PC-3 (cell line): ENCODE data around the gene MMP15. TPM values are rescaled to one million over a fixed set of nuclear protein-coding genes. Genes with fewer than 3 reads are reported as not detected.

Experiments used
- ATAC-seq: fragments of 200-7000 bp; cut with Tn5 transposase; 2 replicates; pipeline ENCODE4 v1.9.1; 2020; ENCODE audit warnings: mild to moderate bottlenecking, moderate library complexity
- BruUV-seq: library from RNA; stranded (reverse); fragments of 400-500 nt; replicated peaks from 2 replicates; lab custom pipeline; 2021; lab: Mats Ljungman, UMichigan
- CTCF ChIA-PET: fragments of 300-600 bp; sonication (Branson Sonifier 250); formaldehyde crosslinking; loops from one replicate; lab custom pipeline; 2022; ENCODE audit warnings: antibody characterized with exemption; lab: Charles Lee
- POLR2A ChIA-PET: fragments of 300-600 bp; sonication (Branson Sonifier 250); formaldehyde crosslinking; loops from one replicate; lab custom pipeline; 2022; ENCODE audit warnings: antibody characterized with exemption; ENCODE audit not compliant: unreplicated experiment; lab: Charles Lee
- DNase-seq: peaks from one replicate; pipeline ENCODE4 v3.0.0-alpha.2; 2015
- H2AFZ ChIP-seq: fragments of 300-600 bp; sonication (generic); 2 replicates; pipeline ENCODE4 v1.6.0; 2016; ENCODE audit warnings: antibody characterized with exemption, low read length
- H3F3A ChIP-seq: fragments of 300-600 bp; sonication (generic); one replicate; pipeline ENCODE4 v1.6.0; 2017; ENCODE audit warnings: antibody characterized with exemption, low read length, control low read depth, mild to moderate bottlenecking; ENCODE audit not compliant: unreplicated experiment
- H3K27ac ChIP-seq: fragments of 300-600 bp; sonication (generic); 2 replicates; pipeline ENCODE4 v1.5.1; 2016; ENCODE audit warnings: mild to moderate bottlenecking, low read length
- H3K27me3 ChIP-seq: fragments of 300-600 bp; sonication (generic); 2 replicates; pipeline ENCODE4 v1.6.1; 2016; ENCODE audit warnings: low read length, mixed read lengths
- H3K36me3 ChIP-seq: fragments of 300-600 bp; sonication (generic); 2 replicates; pipeline ENCODE4 v1.6.1; 2016; ENCODE audit warnings: low read depth, mixed run types, low read length, mixed read lengths
- H3K4me1 ChIP-seq: fragments of 300-600 bp; sonication (generic); 2 replicates; pipeline ENCODE4 v1.5.1; 2016; ENCODE audit warnings: low read length; ENCODE audit not compliant: insufficient read depth
- H3K4me2 ChIP-seq: fragments of 300-600 bp; sonication (generic); 2 replicates; pipeline ENCODE4 v1.6.0; 2016; ENCODE audit warnings: low read length
- H3K4me3 ChIP-seq: fragments of 300-600 bp; sonication (generic); 2 replicates; pipeline ENCODE4 v1.5.1; 2016; ENCODE audit warnings: mild to moderate bottlenecking, low read length, mixed read lengths
- H3K79me2 ChIP-seq: fragments of 300-600 bp; sonication (generic); 2 replicates; pipeline ENCODE4 v1.6.1; 2017; ENCODE audit warnings: low read length, mixed read lengths
- H3K9ac ChIP-seq: fragments of 300-600 bp; sonication (generic); 2 replicates; pipeline ENCODE4 v1.6.0; 2016; ENCODE audit warnings: mild to moderate bottlenecking, low read length
- H3K9me2 ChIP-seq: fragments of 300-600 bp; sonication (generic); replicated peaks from 2 replicates; pipeline ENCODE4 v1.6.1; 2016; ENCODE audit warnings: mixed run types, low read length, mixed read lengths
- H3K9me3 ChIP-seq: fragments of 300-600 bp; sonication (generic); 2 replicates; pipeline ENCODE4 v1.6.1; 2016; ENCODE audit warnings: low read length, mixed read lengths
- H4K20me1 ChIP-seq: fragments of 300-600 bp; sonication (generic); 2 replicates; pipeline ENCODE4 v1.6.1; 2016; ENCODE audit warnings: low read length, mixed read lengths
- EZH2 ChIP-seq: fragments of 300-600 bp; sonication (generic); IDR thresholded peaks from one replicate; pipeline ENCODE4 v1.6.1; 2017; ENCODE audit warnings: antibody characterized with exemption, mild to moderate bottlenecking, low read length; ENCODE audit not compliant: unreplicated experiment
- EZH2phosphoT487 ChIP-seq: fragments of 300-600 bp; sonication (generic); IDR thresholded peaks from 2 replicates; pipeline ENCODE4 v1.6.1; 2018; ENCODE audit warnings: mild to moderate bottlenecking, antibody characterized with exemption, low read length, borderline replicate concordance
- intact Hi-C: fragments of 100-400 bp; cut with micrococcal nuclease; formaldehyde crosslinking; loops from 2 replicates; pipeline ENCODE4 v1.9.0; 2023
- total RNA-seq: library from RNA; depleted of rRNA; stranded (reverse); fragments of >200 nt; gene quantifications from 2 replicates; pipeline ENCODE4 v1.2.3, GENCODE V29; 2014
- TF ChIP-seq, protein P1 (sequence below): fragments of 300-600 bp; sonication (generic); conservative IDR thresholded peaks from 2 replicates; pipeline ENCODE4 v1.5.1; 2017; ENCODE audit warnings: antibody characterized with exemption, low read depth, mild to moderate bottlenecking, low read length

MMP15 gene
- total RNA-seq, 1 experiment from 2014 or later, result 6.3 TPM

DNA sequence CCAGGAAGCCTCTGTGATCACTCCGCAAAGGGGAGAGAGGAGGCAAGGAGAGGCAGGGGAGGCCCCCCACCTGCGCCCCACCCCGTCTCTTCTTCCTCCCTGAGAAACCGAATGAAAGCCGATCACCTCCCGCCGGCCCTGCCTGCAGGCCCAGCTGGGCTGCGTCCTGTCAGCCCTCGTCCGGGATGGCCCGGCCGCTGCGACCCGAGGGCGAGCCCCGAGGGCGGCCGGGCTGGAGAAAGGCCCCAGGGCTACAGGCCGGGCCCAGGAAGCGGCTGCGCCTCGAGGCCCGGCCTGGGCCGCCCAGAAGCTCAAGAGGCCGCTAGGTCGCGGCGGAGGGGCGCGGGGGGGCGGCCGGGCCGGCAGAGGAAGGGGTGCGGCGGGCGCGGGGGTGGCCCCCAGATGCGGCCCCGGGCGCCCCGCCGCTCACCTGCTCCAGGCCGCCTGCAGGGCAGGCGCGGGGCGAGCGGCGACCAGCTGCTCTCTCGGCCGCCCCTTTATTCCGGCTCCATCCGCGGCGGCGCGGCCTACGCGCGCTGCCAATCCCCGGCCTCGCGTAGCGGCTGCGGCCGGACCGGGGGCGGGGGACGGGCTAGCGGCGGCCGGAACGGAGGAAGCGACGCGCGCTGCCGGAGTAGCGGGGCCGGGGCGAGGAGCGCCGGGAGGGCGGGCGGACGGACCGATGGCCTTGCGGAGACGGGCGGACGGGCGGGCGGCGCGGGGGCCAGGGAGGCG, 25.4 kb upstream of the MMP15 start, which contains the start of gene ZNF319:
Gene ZNF319, minus strand, starts transcription at position 702 of the 735 bp plus-strand sequence. CDS start 2,407 bp downstream, outside the sequence.
- Histone ChIP-seq H3K9ac (peak within 1 kb of the TSS; percentile 74), H3K9me3 (no peaks in the 10 kb centered on the region), H3K27me3 (no peaks in the 10 kb centered on the region), H3K4me2 (peak within 1 kb of the TSS; percentile 98), H3K27ac (peak within 1 kb of the TSS; percentile 41; the same call in 1 of the 2 replicates), H3K4me3 (peak within 1 kb of the TSS; percentile 94), H3K4me1 (peaks cover 18% of the 10 kb centered on the region), H3K36me3 (no peaks in the 10 kb centered on the region), H3F3A (no peaks in the 10 kb centered on the region), H3K79me2 (no peaks in the 10 kb centered on the region), H2AFZ (peak within 1 kb of the TSS; percentile 82), H3K9me2 (no peaks in the 10 kb centered on the region), H4K20me1 (no peaks in the 10 kb centered on the region)
- POLR2A ChIA-PET, result no interaction called here
- ATAC-seq (peak; percentile 3), DNase-seq (no peak)
- intact Hi-C loops, result loop anchor here (2.0 to 10.0 kb wide), 4 partner anchors 195 to 423 kb away; partner anchors contain the start of gene KIFC3
- BruUV-seq, result no TSS peak
- CTCF ChIA-PET, result interaction anchor here (0.6 to 0.8 kb wide), 2 partner anchors 122 to 198 kb away, joined by 3 to 4 read pairs; partner anchors contain the start of gene KIFC3
- no peak for TF ChIP-seq EZH2
- TF ChIP-seq, protein P1, sequence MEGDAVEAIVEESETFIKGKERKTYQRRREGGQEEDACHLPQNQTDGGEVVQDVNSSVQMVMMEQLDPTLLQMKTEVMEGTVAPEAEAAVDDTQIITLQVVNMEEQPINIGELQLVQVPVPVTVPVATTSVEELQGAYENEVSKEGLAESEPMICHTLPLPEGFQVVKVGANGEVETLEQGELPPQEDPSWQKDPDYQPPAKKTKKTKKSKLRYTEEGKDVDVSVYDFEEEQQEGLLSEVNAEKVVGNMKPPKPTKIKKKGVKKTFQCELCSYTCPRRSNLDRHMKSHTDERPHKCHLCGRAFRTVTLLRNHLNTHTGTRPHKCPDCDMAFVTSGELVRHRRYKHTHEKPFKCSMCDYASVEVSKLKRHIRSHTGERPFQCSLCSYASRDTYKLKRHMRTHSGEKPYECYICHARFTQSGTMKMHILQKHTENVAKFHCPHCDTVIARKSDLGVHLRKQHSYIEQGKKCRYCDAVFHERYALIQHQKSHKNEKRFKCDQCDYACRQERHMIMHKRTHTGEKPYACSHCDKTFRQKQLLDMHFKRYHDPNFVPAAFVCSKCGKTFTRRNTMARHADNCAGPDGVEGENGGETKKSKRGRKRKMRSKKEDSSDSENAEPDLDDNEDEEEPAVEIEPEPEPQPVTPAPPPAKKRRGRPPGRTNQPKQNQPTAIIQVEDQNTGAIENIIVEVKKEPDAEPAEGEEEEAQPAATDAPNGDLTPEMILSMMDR, result no peak
- TF ChIP-seq EZH2phosphoT487, result no peak

DNA sequence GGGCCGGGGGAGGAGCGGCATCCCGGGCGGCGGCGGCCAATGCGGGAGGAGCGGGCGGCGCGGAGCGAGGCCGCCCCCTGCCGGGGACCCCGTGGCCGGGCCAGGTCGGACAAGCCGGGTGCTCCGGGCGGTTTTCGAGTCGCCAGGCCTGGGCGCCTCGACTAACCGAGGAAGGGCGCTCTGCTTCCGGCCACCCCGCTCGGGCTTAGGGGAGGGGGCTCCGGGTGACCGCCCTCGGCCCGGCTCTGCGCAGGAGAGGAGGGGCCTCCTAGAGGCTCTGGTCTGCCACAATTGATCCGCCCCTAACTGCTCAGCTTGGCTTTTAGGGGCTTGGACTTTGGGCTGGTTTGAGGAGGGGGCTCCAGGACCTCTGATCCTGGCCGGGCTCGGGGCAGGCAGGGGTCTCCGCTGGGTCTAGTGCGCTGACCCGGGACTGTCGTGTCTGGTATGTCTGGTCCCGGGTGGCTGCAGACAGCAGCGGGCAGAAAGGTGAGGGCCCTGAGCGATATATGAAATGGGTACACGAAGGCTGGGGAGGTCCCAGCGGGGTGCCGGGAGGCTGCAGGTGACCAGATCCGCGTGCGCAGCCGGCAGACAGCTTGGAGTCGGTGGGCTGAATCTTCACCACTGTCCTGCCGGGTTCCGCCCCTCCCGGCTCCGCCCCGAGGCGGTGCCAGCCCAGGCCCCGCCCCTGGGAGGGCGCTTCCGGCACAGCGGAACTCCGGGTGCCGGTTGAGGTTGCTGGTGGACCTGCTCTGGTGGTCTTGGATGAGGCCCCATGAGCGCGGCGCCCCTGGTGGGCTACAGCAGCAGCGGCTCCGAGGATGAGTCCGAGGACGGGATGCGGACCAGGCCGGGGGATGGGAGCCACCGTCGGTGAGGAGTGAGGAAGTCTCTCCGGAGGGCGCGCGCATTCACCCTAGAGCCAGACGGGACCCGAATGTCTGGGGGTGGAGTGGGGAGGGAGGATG, 24.6 kb upstream of the MMP15 start, which contains the start of gene USB1:
Gene USB1, plus strand, starts transcription at position 702 of the 971 bp plus-strand sequence. Its CDS starts 77 bp downstream, at position 779.
- H3K4me3 ChIP-seq, result peak within 1 kb of the TSS; percentile 94
- H2AFZ ChIP-seq, result peak within 1 kb of the TSS; percentile 82
- H3K4me2 ChIP-seq, result peak within 1 kb of the TSS; percentile 98
- H3F3A ChIP-seq, result no peaks in the 10 kb centered on the region
- H3K36me3 ChIP-seq, result no peaks in the 10 kb centered on the region
- no peaks in the 10 kb centered on the region for H4K20me1 ChIP-seq
- ChIA-PET CTCF (interaction anchor here (0.6 kb wide), 1 partner anchor 264 kb away, joined by 3 read pairs; no protein-coding TSS in a partner anchor), POLR2A (no interaction called here)
- intact Hi-C loops, result loop anchor here (2.0 to 10.0 kb wide), 4 partner anchors 196 to 424 kb away; partner anchors contain the start of gene KIFC3
- TF ChIP-seq EZH2phosphoT487, result no peak
- TF ChIP-seq, protein P1, result peak; percentile 48
- H3K27ac ChIP-seq, result peak within 1 kb of the TSS; percentile 41; the same call in 1 of the 2 replicates
- DNase-seq, result peak; percentile 80
- no peaks in the 10 kb centered on the region for H3K79me2 ChIP-seq
- no TSS peak for BruUV-seq
- H3K4me1 ChIP-seq, result peaks cover 18% of the 10 kb centered on the region
- H3K9ac ChIP-seq, result peak within 1 kb of the TSS; percentile 74
- H3K9me2 ChIP-seq, result no peaks in the 10 kb centered on the region
- no peaks in the 10 kb centered on the region for H3K27me3 ChIP-seq
- peak; percentile 78 for ATAC-seq
- no peaks in the 10 kb centered on the region for H3K9me3 ChIP-seq
